Caco-2 (cell line): Measurements from ENCODE around the gene CCDC9. TPM values are rescaled to one million over a fixed set of nuclear protein-coding genes. Genes with fewer than 3 reads are reported as not detected.

ENCODE experiments used
- BruUV-seq: library from RNA; stranded (reverse); fragments of 400-500 nt; replicated peaks from 2 replicates; lab custom pipeline; 2021; lab: Mats Ljungman, UMichigan
- CTCF ChIA-PET: fragments of 300-600 bp; sonication (Branson Sonifier 250); formaldehyde crosslinking; loops from one replicate; lab custom pipeline; 2022; ENCODE audit warnings: antibody characterized with exemption; lab: Charles Lee
- POLR2A ChIA-PET: fragments of 300-600 bp; sonication (Branson Sonifier 250); formaldehyde crosslinking; loops from one replicate; lab custom pipeline; 2022; ENCODE audit warnings: antibody characterized with exemption; lab: Charles Lee
- DNase-seq, 2 experiments: peaks; one replicate each; pipeline versions ENCODE4 v3.0.0 to v3.0.0-alpha.2; 2020 to 2022
- H3K27me3 ChIP-seq: replicated peaks from 2 replicates; pipeline ENCODE4 v1.6.0; 2011; ENCODE audit warnings: low read length; ENCODE audit not compliant: control insufficient read depth, insufficient read depth
- H3K36me3 ChIP-seq: 2 replicates; pipeline ENCODE4 v1.5.1; 2011; ENCODE audit warnings: low read length; ENCODE audit not compliant: control insufficient read depth, insufficient read depth
- H3K4me1 ChIP-seq: fragments of 250-450 bp; sonication (Bioruptor Pico); 2 replicates; pipeline ENCODE4 v1.5.1; 2020; ENCODE audit warnings: mild to moderate bottlenecking
- H3K4me3 ChIP-seq: 2 replicates; pipeline ENCODE4 v1.5.1; 2011; ENCODE audit warnings: low read depth, mild to moderate bottlenecking, control low read depth, low read length
- H3K9me3 ChIP-seq: fragments of 250-450 bp; sonication (Bioruptor Pico); 2 replicates; pipeline ENCODE4 v1.5.1; 2020; ENCODE audit warnings: mild to moderate bottlenecking, moderate library complexity
- H3K27ac Mint-ChIP-seq: one replicate; pipeline ENCODE4 v1.8.0; 2022; ENCODE audit warnings: mixed read lengths; ENCODE audit not compliant: unreplicated experiment
- H3K27me3 Mint-ChIP-seq: one replicate; pipeline ENCODE4 v1.8.0; 2022; ENCODE audit warnings: mixed read lengths; ENCODE audit not compliant: insufficient read depth, unreplicated experiment
- H3K36me3 Mint-ChIP-seq: one replicate; pipeline ENCODE4 v1.8.0; 2022; ENCODE audit warnings: mild to moderate bottlenecking, mixed read lengths; ENCODE audit not compliant: insufficient read depth, unreplicated experiment
- H3K4me1 Mint-ChIP-seq: one replicate; pipeline ENCODE4 v1.8.0; 2022; ENCODE audit warnings: low read depth, mixed read lengths; ENCODE audit not compliant: unreplicated experiment
- H3K4me3 Mint-ChIP-seq: one replicate; pipeline ENCODE4 v1.8.0; 2022; ENCODE audit warnings: mild to moderate bottlenecking, moderate library complexity, mixed read lengths; ENCODE audit not compliant: unreplicated experiment
- H3K9me3 Mint-ChIP-seq: one replicate; pipeline ENCODE4 v1.8.0; 2022; ENCODE audit warnings: mixed read lengths; ENCODE audit not compliant: unreplicated experiment
- intact Hi-C: fragments of 100-400 bp; cut with micrococcal nuclease; formaldehyde crosslinking; loops from one replicate; pipeline ENCODE4 v1.10.0; 2022; ENCODE audit not compliant: unreplicated experiment
- total RNA-seq: library from RNA; stranded (reverse); gene quantifications from 2 replicates; pipeline ENCODE4 v1.2.3, GENCODE V29; 2022
- TF ChIP-seq, protein P1 (sequence below), 2 experiments: fragments of 200-600 bp in 1 of 2; IDR thresholded peaks; 1 replicate in 1 of 2; 2 replicates in 1 of 2; pipeline versions ENCODE4 v1.5.1 to v1.8.0; 2011 to 2022; ENCODE audit warnings: antibody characterized with exemption in 1 of 2, control low read depth in 1 of 2, inconsistent platforms in 1 of 2, low read depth in 1 of 2, low read length in 1 of 2, mild to moderate bottlenecking in 1 of 2, moderate library complexity in 1 of 2; ENCODE audit not compliant: insufficient read depth in 1 of 2, severe bottlenecking in 1 of 2, unreplicated experiment in 1 of 2

The CCDC9 gene
- total RNA-seq, 1 experiment from 2014 or later, result 43.1 TPM

DNA sequence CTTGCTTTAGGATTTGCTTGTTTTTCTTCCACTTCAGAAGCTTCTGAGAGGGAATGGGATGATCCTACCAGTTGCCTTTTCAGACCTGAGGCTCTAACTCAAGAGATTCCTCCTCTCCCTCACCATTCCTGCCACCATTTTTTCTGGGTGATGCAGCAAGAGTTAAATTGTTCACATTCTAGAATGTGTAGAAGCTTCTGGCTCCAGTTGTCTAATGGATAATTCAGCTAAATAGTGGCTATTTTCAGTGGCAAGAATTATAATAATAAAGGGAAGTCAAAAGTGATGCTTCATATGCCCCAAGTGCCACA lies 46.2 kb upstream of the CCDC9 start:
- Mint-ChIP-seq H3K27me3 (no peaks in the 10 kb centered on the region), H3K27ac (peak overlapping the region; percentile 94), H3K36me3 (peaks cover 81% of the 10 kb centered on the region), H3K9me3 (no peaks in the 10 kb centered on the region), H3K4me1 (peaks cover 8% of the 10 kb centered on the region), H3K4me3 (no peak overlapping the region)
- POLR2A ChIA-PET, result interaction anchor here (0.9 to 2.0 kb wide), 6 partner anchors 16 to 97 kb away, joined by 3 to 43 read pairs (median 6); partner anchors contain the start of genes CCDC9, INAFM1 and ZC3H4
- intact Hi-C loops, result loop anchor here (1.0 kb wide), 1 partner anchor 34 kb away; no protein-coding TSS in a partner anchor
- DNase-seq, result no peak
- no TSS peak for BruUV-seq
- H3K4me3 ChIP-seq, result no peak overlapping the region
- H3K36me3 ChIP-seq, result peaks cover 3% of the 10 kb centered on the region
- no peaks in the 10 kb centered on the region for H3K4me1 ChIP-seq
- CTCF ChIA-PET, result interaction anchor here (0.7 to 4.4 kb wide), 19 partner anchors 13 to 197 kb away, joined by 3 to 234 read pairs (median 5); partner anchors contain the start of genes CCDC9 and SAE1
- no peaks in the 10 kb centered on the region for H3K9me3 ChIP-seq
- no peaks in the 10 kb centered on the region for H3K27me3 ChIP-seq
- TF ChIP-seq, protein P1, sequence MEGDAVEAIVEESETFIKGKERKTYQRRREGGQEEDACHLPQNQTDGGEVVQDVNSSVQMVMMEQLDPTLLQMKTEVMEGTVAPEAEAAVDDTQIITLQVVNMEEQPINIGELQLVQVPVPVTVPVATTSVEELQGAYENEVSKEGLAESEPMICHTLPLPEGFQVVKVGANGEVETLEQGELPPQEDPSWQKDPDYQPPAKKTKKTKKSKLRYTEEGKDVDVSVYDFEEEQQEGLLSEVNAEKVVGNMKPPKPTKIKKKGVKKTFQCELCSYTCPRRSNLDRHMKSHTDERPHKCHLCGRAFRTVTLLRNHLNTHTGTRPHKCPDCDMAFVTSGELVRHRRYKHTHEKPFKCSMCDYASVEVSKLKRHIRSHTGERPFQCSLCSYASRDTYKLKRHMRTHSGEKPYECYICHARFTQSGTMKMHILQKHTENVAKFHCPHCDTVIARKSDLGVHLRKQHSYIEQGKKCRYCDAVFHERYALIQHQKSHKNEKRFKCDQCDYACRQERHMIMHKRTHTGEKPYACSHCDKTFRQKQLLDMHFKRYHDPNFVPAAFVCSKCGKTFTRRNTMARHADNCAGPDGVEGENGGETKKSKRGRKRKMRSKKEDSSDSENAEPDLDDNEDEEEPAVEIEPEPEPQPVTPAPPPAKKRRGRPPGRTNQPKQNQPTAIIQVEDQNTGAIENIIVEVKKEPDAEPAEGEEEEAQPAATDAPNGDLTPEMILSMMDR (IDR thresholded peaks at IDR 0.05; ENCODE audit: insufficient read depth in 1 of 2, low read depth in 1 of 2, low read length in 1 of 2, severe bottlenecking in 1 of 2, unreplicated experiment in 1 of 2), result no peak

GRCh38 chr19:47210689-47211316 lies 45.5 kb upstream of the CCDC9 start:
- Mint-ChIP-seq H3K36me3 (peaks cover 74% of the 10 kb centered on the region), H3K27ac (peak overlapping the region; percentile 94), H3K4me3 (peak overlapping the region; percentile 42), H3K9me3 (no peaks in the 10 kb centered on the region), H3K27me3 (no peaks in the 10 kb centered on the region), H3K4me1 (peaks cover 13% of the 10 kb centered on the region)
- H3K27me3 ChIP-seq, result no peaks in the 10 kb centered on the region
- ChIA-PET POLR2A (interaction anchor here (0.5 to 2.0 kb wide), 8 partner anchors 15 to 400 kb away, joined by 3 to 43 read pairs (median 4); partner anchors contain the start of genes CCDC9, INAFM1 and ZC3H4), CTCF (interaction anchor here (0.6 to 4.4 kb wide), 24 partner anchors 9 to 1912 kb away, joined by 3 to 234 read pairs (median 4); partner anchors contain the start of genes CCDC9 and SAE1)
- H3K4me3 ChIP-seq, result no peak overlapping the region
- peaks cover 3% of the 10 kb centered on the region for H3K36me3 ChIP-seq
- no peaks in the 10 kb centered on the region for H3K9me3 ChIP-seq
- TF ChIP-seq, protein P1 (IDR thresholded peaks at IDR 0.05; ENCODE audit: insufficient read depth in 1 of 2, low read depth in 1 of 2, low read length in 1 of 2, severe bottlenecking in 1 of 2, unreplicated experiment in 1 of 2), result peak; percentile 83 to 85
- intact Hi-C loops, result loop anchor here (1.0 kb wide), 1 partner anchor 33 kb away; no protein-coding TSS in a partner anchor
- DNase-seq, result peak; percentile 74 to 85
- BruUV-seq, result no TSS peak
- H3K4me1 ChIP-seq, result no peaks in the 10 kb centered on the region

DNA sequence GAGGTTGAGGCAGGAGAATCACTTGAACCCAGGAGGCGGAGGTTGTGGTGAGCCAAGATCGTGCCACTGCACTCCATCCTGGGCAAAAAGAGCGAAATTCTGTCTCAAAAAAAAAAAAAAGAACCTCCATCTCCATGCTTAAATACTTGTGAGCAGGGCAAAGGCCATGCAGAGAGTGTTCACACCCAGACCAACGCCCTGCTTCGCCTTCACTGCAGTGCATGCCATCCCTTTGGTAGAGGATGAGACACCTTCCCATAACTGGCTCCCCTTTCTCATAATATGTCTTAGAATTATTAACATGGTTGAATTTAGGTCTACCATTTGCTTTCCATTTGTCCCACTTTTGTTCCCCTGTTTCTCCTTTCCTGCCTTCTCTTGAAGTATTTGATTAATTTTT lies 40.7 kb upstream of the CCDC9 start:
- H3K4me1 Mint-ChIP-seq, result peaks cover 11% of the 10 kb centered on the region
- H3K36me3 Mint-ChIP-seq, result peaks cover 34% of the 10 kb centered on the region
- no peaks in the 10 kb centered on the region for H3K27me3 Mint-ChIP-seq
- no TSS peak for BruUV-seq
- no peaks in the 10 kb centered on the region for H3K9me3 ChIP-seq
- ChIA-PET CTCF (interaction anchor here (1.2 to 2.5 kb wide), 2 partner anchors 28 to 29 kb away, joined by 3 to 11 read pairs; no protein-coding TSS in a partner anchor), POLR2A (no interaction called here)
- peaks cover 2% of the 10 kb centered on the region for H3K36me3 ChIP-seq
- intact Hi-C loops, result no loop called here
- peak overlapping the region; percentile 56 for H3K27ac Mint-ChIP-seq
- no peak overlapping the region for H3K4me3 ChIP-seq
- H3K27me3 ChIP-seq, result no peaks in the 10 kb centered on the region
- TF ChIP-seq, protein P1 (IDR thresholded peaks at IDR 0.05; ENCODE audit: insufficient read depth in 1 of 2, low read depth in 1 of 2, low read length in 1 of 2, severe bottlenecking in 1 of 2, unreplicated experiment in 1 of 2), result no peak
- H3K9me3 Mint-ChIP-seq, result no peaks in the 10 kb centered on the region
- H3K4me3 Mint-ChIP-seq, result no peak overlapping the region
- DNase-seq, result no peak
- H3K4me1 ChIP-seq, result no peaks in the 10 kb centered on the region
